Measurements from ENCODE around the gene CASK. TPM values are rescaled to one million over a fixed set of nuclear protein-coding genes. Genes with fewer than 3 reads are reported as not detected.

Gene CASK
- total RNA-seq, 1 experiment from 2014 or later: 33.5 TPM

- ChIA-PET CTCF (no interaction called here), POLR2A (no interaction called here)
- Histone ChIP-seq H3K27me3 (ENCODE audit: control insufficient read depth, insufficient read depth, low read length) (no peaks in the 10 kb centered on the region), H3K4me3 (ENCODE audit: low read depth in 2 of 2, low read length in 2 of 2) (no peak overlapping the region), H3K4me1 (ENCODE audit: control insufficient read depth, insufficient read depth, low read length) (no peaks in the 10 kb centered on the region), H3K9me3 (ENCODE audit: control insufficient read depth, insufficient read depth, low read depth, low read length) (no peaks in the 10 kb centered on the region), H3K36me3 (ENCODE audit: control insufficient read depth, insufficient read depth, low read length) (no peaks in the 10 kb centered on the region), H3K27ac (ENCODE audit: low read length) (no peak overlapping the region)
- no peak for TF ChIP-seq TCF7L2 (IDR thresholded peaks at IDR 0.05; ENCODE audit: low read depth, low read length)
- in situ Hi-C loops (cut with HindIII; ENCODE audit: low pct_unique_long_range_greater_than_20kb, low sequenced_read_pairs) (no loop called here), intact Hi-C loops (cut with micrococcal nuclease; ENCODE audit: unreplicated experiment) (no loop called here)
- ATAC-seq (no peak), DNase-seq (ENCODE audit: low read depth, low spot score) (no peak)
- BruUV-seq (replicated peaks): no TSS peak
Observed at GRCh38 chrX:41480508-41481260, 442.7 kb downstream of the CASK start.

- H3K4me1 ChIP-seq (ENCODE audit: control insufficient read depth, insufficient read depth, low read length): no peaks in the 10 kb centered on the region
- no peaks in the 10 kb centered on the region for H3K9me3 ChIP-seq (ENCODE audit: control insufficient read depth, insufficient read depth, low read depth, low read length)
- H3K27me3 ChIP-seq (ENCODE audit: control insufficient read depth, insufficient read depth, low read length): no peaks in the 10 kb centered on the region
- in situ Hi-C loops (cut with HindIII; ENCODE audit: low pct_unique_long_range_greater_than_20kb, low sequenced_read_pairs): no loop called here
- ChIA-PET CTCF (no interaction called here), POLR2A (interaction anchor here (1.6 kb wide), 1 partner anchor 13 kb away, joined by 4 read pairs; no protein-coding TSS in a partner anchor)
- H3K27ac ChIP-seq (ENCODE audit: low read length): no peak overlapping the region
- no peak for ATAC-seq
- no peak overlapping the region for H3K4me3 ChIP-seq (ENCODE audit: low read depth in 2 of 2, low read length in 2 of 2)
- H3K36me3 ChIP-seq (ENCODE audit: control insufficient read depth, insufficient read depth, low read length): no peaks in the 10 kb centered on the region
- intact Hi-C loops (cut with micrococcal nuclease; ENCODE audit: unreplicated experiment): no loop called here
- no peak for DNase-seq (ENCODE audit: low read depth, low spot score)
- no peak for TF ChIP-seq POLR2AphosphoS5 (IDR thresholded peaks at IDR 0.05; ENCODE audit: low read depth, low read length)
- no peak for TF ChIP-seq TCF7L2 (IDR thresholded peaks at IDR 0.05; ENCODE audit: low read depth, low read length)
- no peak for TF ChIP-seq SIN3A (IDR thresholded peaks at IDR 0.05; ENCODE audit: borderline replicate concordance, insufficient read depth, low read depth, low read length)
- TF ChIP-seq, protein P1, sequence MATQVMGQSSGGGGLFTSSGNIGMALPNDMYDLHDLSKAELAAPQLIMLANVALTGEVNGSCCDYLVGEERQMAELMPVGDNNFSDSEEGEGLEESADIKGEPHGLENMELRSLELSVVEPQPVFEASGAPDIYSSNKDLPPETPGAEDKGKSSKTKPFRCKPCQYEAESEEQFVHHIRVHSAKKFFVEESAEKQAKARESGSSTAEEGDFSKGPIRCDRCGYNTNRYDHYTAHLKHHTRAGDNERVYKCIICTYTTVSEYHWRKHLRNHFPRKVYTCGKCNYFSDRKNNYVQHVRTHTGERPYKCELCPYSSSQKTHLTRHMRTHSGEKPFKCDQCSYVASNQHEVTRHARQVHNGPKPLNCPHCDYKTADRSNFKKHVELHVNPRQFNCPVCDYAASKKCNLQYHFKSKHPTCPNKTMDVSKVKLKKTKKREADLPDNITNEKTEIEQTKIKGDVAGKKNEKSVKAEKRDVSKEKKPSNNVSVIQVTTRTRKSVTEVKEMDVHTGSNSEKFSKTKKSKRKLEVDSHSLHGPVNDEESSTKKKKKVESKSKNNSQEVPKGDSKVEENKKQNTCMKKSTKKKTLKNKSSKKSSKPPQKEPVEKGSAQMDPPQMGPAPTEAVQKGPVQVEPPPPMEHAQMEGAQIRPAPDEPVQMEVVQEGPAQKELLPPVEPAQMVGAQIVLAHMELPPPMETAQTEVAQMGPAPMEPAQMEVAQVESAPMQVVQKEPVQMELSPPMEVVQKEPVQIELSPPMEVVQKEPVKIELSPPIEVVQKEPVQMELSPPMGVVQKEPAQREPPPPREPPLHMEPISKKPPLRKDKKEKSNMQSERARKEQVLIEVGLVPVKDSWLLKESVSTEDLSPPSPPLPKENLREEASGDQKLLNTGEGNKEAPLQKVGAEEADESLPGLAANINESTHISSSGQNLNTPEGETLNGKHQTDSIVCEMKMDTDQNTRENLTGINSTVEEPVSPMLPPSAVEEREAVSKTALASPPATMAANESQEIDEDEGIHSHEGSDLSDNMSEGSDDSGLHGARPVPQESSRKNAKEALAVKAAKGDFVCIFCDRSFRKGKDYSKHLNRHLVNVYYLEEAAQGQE (IDR thresholded peaks at IDR 0.05; ENCODE audit: insufficient read depth in 1 of 2, low read depth in 2 of 2, low read length in 1 of 2): no peak
- TF ChIP-seq, protein P2, sequence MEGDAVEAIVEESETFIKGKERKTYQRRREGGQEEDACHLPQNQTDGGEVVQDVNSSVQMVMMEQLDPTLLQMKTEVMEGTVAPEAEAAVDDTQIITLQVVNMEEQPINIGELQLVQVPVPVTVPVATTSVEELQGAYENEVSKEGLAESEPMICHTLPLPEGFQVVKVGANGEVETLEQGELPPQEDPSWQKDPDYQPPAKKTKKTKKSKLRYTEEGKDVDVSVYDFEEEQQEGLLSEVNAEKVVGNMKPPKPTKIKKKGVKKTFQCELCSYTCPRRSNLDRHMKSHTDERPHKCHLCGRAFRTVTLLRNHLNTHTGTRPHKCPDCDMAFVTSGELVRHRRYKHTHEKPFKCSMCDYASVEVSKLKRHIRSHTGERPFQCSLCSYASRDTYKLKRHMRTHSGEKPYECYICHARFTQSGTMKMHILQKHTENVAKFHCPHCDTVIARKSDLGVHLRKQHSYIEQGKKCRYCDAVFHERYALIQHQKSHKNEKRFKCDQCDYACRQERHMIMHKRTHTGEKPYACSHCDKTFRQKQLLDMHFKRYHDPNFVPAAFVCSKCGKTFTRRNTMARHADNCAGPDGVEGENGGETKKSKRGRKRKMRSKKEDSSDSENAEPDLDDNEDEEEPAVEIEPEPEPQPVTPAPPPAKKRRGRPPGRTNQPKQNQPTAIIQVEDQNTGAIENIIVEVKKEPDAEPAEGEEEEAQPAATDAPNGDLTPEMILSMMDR (IDR thresholded peaks at IDR 0.05): no peak
- no TSS peak for BruUV-seq (replicated peaks)
Observed at GRCh38 chrX:41478381-41478911, 444.9 kb downstream of the CASK start.

Measured in Panc1 (cell line).